Measurements from ENCODE around the gene GREB1. TPM values are rescaled to one million over a fixed set of nuclear protein-coding genes. Genes with fewer than 3 reads are reported as not detected.

Gene GREB1
- total RNA-seq, 1 experiment from 2014 or later, result 1.3 TPM

- no peaks in the 10 kb centered on the region for H3K4me1 ChIP-seq (ENCODE audit: insufficient read depth, low read length, poor library complexity, severe bottlenecking)
- intact Hi-C loops (cut with micrococcal nuclease; ENCODE audit: unreplicated experiment), result no loop called here
- no peaks in the 10 kb centered on the region for H3K36me3 ChIP-seq (ENCODE audit: insufficient read depth, low read length, poor library complexity, severe bottlenecking)
- no TSS peak for BruUV-seq (replicated peaks)
- H3K9me3 ChIP-seq (ENCODE audit: low read depth, low read length, poor library complexity, severe bottlenecking), result no peaks in the 10 kb centered on the region
- ChIA-PET CTCF (no interaction called here), POLR2A (ENCODE audit: low non-redundant PET) (no interaction called here)
- TF ChIP-seq CTCF (conservative IDR thresholded peaks at IDR 0.05; ENCODE audit: low read depth, low read length) (no peak), EZH2 (IDR thresholded peaks at IDR 0.05; ENCODE audit: borderline replicate concordance, low read depth, low read length, poor library complexity, severe bottlenecking) (no peak)
- H3K4me3 ChIP-seq (ENCODE audit: low read depth, low read length, poor library complexity, severe bottlenecking), result no peak overlapping the region
- no peaks in the 10 kb centered on the region for H3K27me3 ChIP-seq (replicated peaks; ENCODE audit: insufficient read depth, low read depth, low read length, poor library complexity)
- no peak overlapping the region for H3K27ac ChIP-seq (ENCODE audit: low read depth, low read length, poor library complexity, severe bottlenecking)
- no peak for DNase-seq (ENCODE audit: low spot score)
Measured at GRCh38 chr2:11566383-11566782, 32.5 kb downstream of the GREB1 start.

GRCh38 chr2:11567631-11568031 is 33.8 kb downstream of the GREB1 start:
- CTCF ChIA-PET, result no interaction called here
- H3K27me3 ChIP-seq (replicated peaks; ENCODE audit: insufficient read depth, low read depth, low read length, poor library complexity), result no peaks in the 10 kb centered on the region
- H3K9me3 ChIP-seq (ENCODE audit: low read depth, low read length, poor library complexity, severe bottlenecking), result no peaks in the 10 kb centered on the region
- H3K36me3 ChIP-seq (ENCODE audit: insufficient read depth, low read length, poor library complexity, severe bottlenecking), result no peaks in the 10 kb centered on the region
- no TSS peak for BruUV-seq (replicated peaks)
- no peak overlapping the region for H3K4me3 ChIP-seq (ENCODE audit: low read depth, low read length, poor library complexity, severe bottlenecking)
- no peak for DNase-seq (ENCODE audit: low spot score)
- intact Hi-C loops (cut with micrococcal nuclease; ENCODE audit: unreplicated experiment), result no loop called here
- TF ChIP-seq EZH2 (IDR thresholded peaks at IDR 0.05; ENCODE audit: borderline replicate concordance, low read depth, low read length, poor library complexity, severe bottlenecking), result no peak
- no peak for TF ChIP-seq CTCF (conservative IDR thresholded peaks at IDR 0.05; ENCODE audit: low read depth, low read length)
- POLR2A ChIA-PET (ENCODE audit: low non-redundant PET), result no interaction called here
- H3K27ac ChIP-seq (ENCODE audit: low read depth, low read length, poor library complexity, severe bottlenecking), result no peak overlapping the region
- no peaks in the 10 kb centered on the region for H3K4me1 ChIP-seq (ENCODE audit: insufficient read depth, low read length, poor library complexity, severe bottlenecking)

DNA sequence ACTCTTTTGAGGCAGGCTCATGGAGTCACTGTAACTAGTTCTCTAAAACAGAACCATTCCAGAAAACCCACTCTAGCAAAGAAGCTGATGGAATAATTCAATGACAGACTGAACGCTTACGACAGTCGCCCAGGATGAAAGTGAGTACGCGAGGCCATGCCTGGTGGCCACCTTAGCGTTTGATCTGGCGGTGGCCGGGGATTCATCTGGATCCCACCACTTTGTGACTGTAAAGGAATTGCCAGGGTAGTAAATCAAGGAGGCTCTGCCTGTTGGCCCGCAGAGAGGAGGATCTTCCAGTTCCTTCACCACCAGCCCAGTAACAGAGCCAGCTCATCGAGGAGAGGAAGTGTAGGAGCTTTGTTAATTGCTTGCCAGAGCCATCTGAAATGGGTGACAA is 34.6 kb downstream of the GREB1 start:
- Histone ChIP-seq H3K9me3 (ENCODE audit: low read depth, low read length, poor library complexity, severe bottlenecking) (no peaks in the 10 kb centered on the region), H3K36me3 (ENCODE audit: insufficient read depth, low read length, poor library complexity, severe bottlenecking) (no peaks in the 10 kb centered on the region), H3K4me1 (ENCODE audit: insufficient read depth, low read length, poor library complexity, severe bottlenecking) (no peaks in the 10 kb centered on the region), H3K4me3 (ENCODE audit: low read depth, low read length, poor library complexity, severe bottlenecking) (no peak overlapping the region), H3K27ac (ENCODE audit: low read depth, low read length, poor library complexity, severe bottlenecking) (no peak overlapping the region), H3K27me3 (replicated peaks; ENCODE audit: insufficient read depth, low read depth, low read length, poor library complexity) (no peaks in the 10 kb centered on the region)
- BruUV-seq (replicated peaks), result no TSS peak
- intact Hi-C loops (cut with micrococcal nuclease; ENCODE audit: unreplicated experiment), result no loop called here
- DNase-seq (ENCODE audit: low spot score), result no peak
- ChIA-PET POLR2A (ENCODE audit: low non-redundant PET) (no interaction called here), CTCF (no interaction called here)
- TF ChIP-seq EZH2 (IDR thresholded peaks at IDR 0.05; ENCODE audit: borderline replicate concordance, low read depth, low read length, poor library complexity, severe bottlenecking), result no peak
- TF ChIP-seq CTCF (conservative IDR thresholded peaks at IDR 0.05; ENCODE audit: low read depth, low read length), result no peak
